AG10803 (cell line): ENCODE results near the gene SAMD4A.

ENCODE experiments used
- DNase-seq: peaks from one replicate; pipeline ENCODE4 v3.0.0; 2010; ENCODE audit warnings: low read depth
- H3K4me3 ChIP-seq: 2 replicates; pipeline ENCODE4 v1.5.1; 2011; ENCODE audit warnings: mild to moderate bottlenecking, low read length, control low read depth
- CTCF ChIP-seq: conservative IDR thresholded peaks from 2 replicates; pipeline ENCODE4 v1.5.1; 2011; ENCODE audit warnings: mild to moderate bottlenecking, low read length, control low read depth, inconsistent platforms

The SAMD4A gene

GRCh38 chr14:54654605-54655004, 87.7 kb downstream of the SAMD4A start:
- H3K4me3 ChIP-seq, result no peak overlapping the region
- DNase-seq, result no peak
- no peak for TF ChIP-seq CTCF

DNA sequence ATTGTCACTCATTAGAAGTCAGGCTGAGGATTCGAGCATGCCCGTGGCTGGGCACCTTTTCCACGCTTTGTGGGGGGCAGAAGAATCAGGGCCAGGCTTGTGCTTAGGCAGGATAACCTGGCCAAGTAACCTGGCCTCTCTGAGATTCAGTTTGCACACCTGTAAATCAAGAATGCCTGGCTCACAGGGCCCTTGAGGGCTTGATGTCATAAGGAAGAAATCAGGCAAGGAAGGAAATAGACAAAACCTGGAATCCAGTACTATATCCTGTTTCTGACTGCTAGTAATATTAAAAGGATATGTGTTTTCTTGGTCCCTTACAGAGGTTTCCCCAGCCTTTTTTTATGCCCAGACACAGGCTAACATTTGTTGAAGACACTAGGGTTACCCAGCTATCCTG, 91.9 kb downstream of the SAMD4A start:
- DNase-seq, result no peak
- no peak overlapping the region for H3K4me3 ChIP-seq
- TF ChIP-seq CTCF, result no peak

GRCh38 chr14:54659365-54659764, 92.4 kb downstream of the SAMD4A start:
- DNase-seq, result no peak
- TF ChIP-seq CTCF, result no peak
- no peak overlapping the region for H3K4me3 ChIP-seq

GRCh38 chr14:54660604-54661111, 93.7 kb downstream of the SAMD4A start:
- no peak overlapping the region for H3K4me3 ChIP-seq
- TF ChIP-seq CTCF, result no peak
- no peak for DNase-seq

GRCh38 chr14:54662491-54663133, 95.7 kb downstream of the SAMD4A start:
- DNase-seq, result no peak
- H3K4me3 ChIP-seq, result no peak overlapping the region
- TF ChIP-seq CTCF, result no peak

- no peak for DNase-seq
- H3K4me3 ChIP-seq, result no peak overlapping the region
- TF ChIP-seq CTCF, result no peak
Measured at GRCh38 chr14:54664961-54665360, 98.0 kb downstream of the SAMD4A start.

GRCh38 chr14:54665946-54666345, 99.0 kb downstream of the SAMD4A start:
- no peak overlapping the region for H3K4me3 ChIP-seq
- DNase-seq, result no peak
- no peak for TF ChIP-seq CTCF
